Liver (tissue), 9 donors: ENCODE data around the gene GAGE10. TPM values are rescaled to one million over a fixed set of nuclear protein-coding genes. Genes with fewer than 3 reads are reported as not detected.

Source experiments
- DNase-seq: peaks from one replicate; pipeline ENCODE4 v3.0.0-alpha.2; 2017; ENCODE audit warnings: low spot score
- H3K27ac ChIP-seq, 2 donors: one replicate each; pipeline ENCODE4 v1.7.0; 2013; ENCODE audit warnings: inconsistent platforms in 2 of 2, low read length in 2 of 2, control low read depth in 1 of 2, low read depth in 1 of 2, mild to moderate bottlenecking in 1 of 2
- H3K27me3 ChIP-seq, 4 donors: one replicate each; pipeline versions ENCODE4 v1.6.1 to v1.7.0; 2013; ENCODE audit warnings: low read length in 3 of 4, inconsistent platforms in 1 of 4, mild to moderate bottlenecking in 1 of 4, moderate library complexity in 1 of 4; ENCODE audit not compliant: control insufficient read depth in 4 of 4, insufficient read depth in 4 of 4
- H3K36me3 ChIP-seq, 4 donors: one replicate each; pipeline versions ENCODE4 v1.6.1 to v1.7.0; 2013; ENCODE audit warnings: low read length in 3 of 4, mild to moderate bottlenecking in 3 of 4, low read depth in 1 of 4, moderate library complexity in 1 of 4; ENCODE audit not compliant: control insufficient read depth in 4 of 4, insufficient read depth in 3 of 4
- H3K4me1 ChIP-seq, 4 donors: one replicate each; pipeline versions ENCODE4 v1.6.1 to v1.7.0; 2013; ENCODE audit warnings: low read length in 3 of 4, mild to moderate bottlenecking in 3 of 4, moderate library complexity in 1 of 4; ENCODE audit not compliant: control insufficient read depth in 4 of 4, insufficient read depth in 4 of 4
- H3K4me3 ChIP-seq, 3 donors: one replicate each; pipeline versions ENCODE4 v1.6.1 to v1.7.0; 2013; ENCODE audit warnings: low read length in 3 of 3, control low read depth in 1 of 3, low read depth in 1 of 3, mild to moderate bottlenecking in 1 of 3
- H3K9ac ChIP-seq, 2 donors: one replicate each; pipeline ENCODE4 v1.7.0; 2013; ENCODE audit warnings: low read length in 2 of 2, mild to moderate bottlenecking in 2 of 2, moderate library complexity in 2 of 2, control low read depth in 1 of 2, low read depth in 1 of 2
- H3K9me3 ChIP-seq, 4 donors: one replicate each; pipeline versions ENCODE4 v1.6.1 to v1.7.0; 2013; ENCODE audit warnings: low read length in 3 of 4; ENCODE audit not compliant: control insufficient read depth in 4 of 4
- EGR1 ChIP-seq, 2 donors: IDR thresholded peaks; 2 replicates each; pipeline ENCODE4 v1.6.1; 2016 to 2018; ENCODE audit warnings: antibody characterized with exemption in 2 of 2, low read depth in 2 of 2
- FOXA1 ChIP-seq: IDR thresholded peaks from 2 replicates; pipeline ENCODE4 v1.6.1; 2016; ENCODE audit warnings: antibody characterized with exemption
- FOXA2 ChIP-seq: IDR thresholded peaks from 2 replicates; pipeline ENCODE4 v1.6.1; 2016; ENCODE audit warnings: antibody characterized with exemption
- GABPA ChIP-seq, 2 donors: IDR thresholded peaks in 1 of 2; conservative IDR thresholded peaks in 1 of 2; 2 replicates each; pipeline ENCODE4 v1.6.1; 2016; ENCODE audit warnings: antibody characterized with exemption in 2 of 2, mild to moderate bottlenecking in 1 of 2, moderate library complexity in 1 of 2
- HNF4A ChIP-seq, 2 donors: conservative IDR thresholded peaks; 2 replicates each; pipeline ENCODE4 v1.6.1; 2016; ENCODE audit warnings: antibody characterized with exemption in 2 of 2, mild to moderate bottlenecking in 2 of 2
- HNF4G ChIP-seq: IDR thresholded peaks from 2 replicates; pipeline ENCODE4 v1.6.1; 2016; ENCODE audit warnings: antibody characterized with exemption
- NR2F2 ChIP-seq: IDR thresholded peaks from 2 replicates; pipeline ENCODE4 v1.6.1; 2016; ENCODE audit warnings: antibody characterized with exemption
- RAD21 ChIP-seq, 2 donors: IDR thresholded peaks; 2 replicates each; pipeline ENCODE4 v1.6.1; 2016; ENCODE audit warnings: antibody characterized with exemption in 2 of 2, mild to moderate bottlenecking in 2 of 2
- SP1 ChIP-seq: IDR thresholded peaks from 2 replicates; pipeline ENCODE4 v1.6.1; 2018; ENCODE audit warnings: antibody characterized with exemption, mild to moderate bottlenecking
- WGBS: extraction: QIAGEN DNeasy Blood & Tissue Kit; methylation state at CpG from one replicate; pipeline ENCODE4 v1.1.7; 2013; 5-methylcytosine and 5-hydroxymethylcytosine counted together
- polyA plus RNA-seq, 2 donors: library from polyadenylated mRNA; stranded (reverse) in 1 of 2; unstranded in 1 of 2; fragments of 200-250 nt in 1 of 2; fragments of >200 nt in 1 of 2; fragmentation: Nextera tagmentation in 1 of 2; extraction: Ambion mirVana in 1 of 2; gene quantifications; one replicate each; pipeline versions ENCODE4 v1.2.1 to v1.2.3, GENCODE V29; 2013 to 2015
- total RNA-seq, 2 donors: library from RNA; depleted of rRNA; stranded (reverse); fragments of >200 nt; gene quantifications; one replicate each; pipeline ENCODE4 v1.2.3, GENCODE V29; 2014
- TF ChIP-seq, protein P1 (sequence below): IDR thresholded peaks from 2 replicates; pipeline ENCODE4 v1.6.1; 2016; ENCODE audit warnings: antibody characterized with exemption
- TF ChIP-seq, protein P2 (sequence below): fragments of 150-350 bp; IDR thresholded peaks from 2 replicates; pipeline ENCODE4 v1.5.1; 2017; ENCODE audit warnings: improper control_type of control experiment, low read depth, low read length; ENCODE audit not compliant: missing input control
- TF ChIP-seq, protein P3 (sequence below): IDR thresholded peaks from 2 replicates; pipeline ENCODE4 v1.6.1; 2016; ENCODE audit warnings: antibody characterized with exemption
- TF ChIP-seq, protein P4 (sequence below): IDR thresholded peaks from 2 replicates; pipeline ENCODE4 v1.6.1; 2016; ENCODE audit warnings: antibody characterized with exemption, mild to moderate bottlenecking
- TF ChIP-seq, protein P5 (sequence below): IDR thresholded peaks from 2 replicates; pipeline ENCODE4 v1.6.1; 2016; ENCODE audit warnings: antibody characterized with exemption
- donor health status: healthy.
- donor health status: healthy.
- donor health status: healthy.
- donor health status: healthy.
- donor health status: healthy.

The GAGE10 gene
- total and polyA plus RNA-seq, 4 donors = not detected

DNA sequence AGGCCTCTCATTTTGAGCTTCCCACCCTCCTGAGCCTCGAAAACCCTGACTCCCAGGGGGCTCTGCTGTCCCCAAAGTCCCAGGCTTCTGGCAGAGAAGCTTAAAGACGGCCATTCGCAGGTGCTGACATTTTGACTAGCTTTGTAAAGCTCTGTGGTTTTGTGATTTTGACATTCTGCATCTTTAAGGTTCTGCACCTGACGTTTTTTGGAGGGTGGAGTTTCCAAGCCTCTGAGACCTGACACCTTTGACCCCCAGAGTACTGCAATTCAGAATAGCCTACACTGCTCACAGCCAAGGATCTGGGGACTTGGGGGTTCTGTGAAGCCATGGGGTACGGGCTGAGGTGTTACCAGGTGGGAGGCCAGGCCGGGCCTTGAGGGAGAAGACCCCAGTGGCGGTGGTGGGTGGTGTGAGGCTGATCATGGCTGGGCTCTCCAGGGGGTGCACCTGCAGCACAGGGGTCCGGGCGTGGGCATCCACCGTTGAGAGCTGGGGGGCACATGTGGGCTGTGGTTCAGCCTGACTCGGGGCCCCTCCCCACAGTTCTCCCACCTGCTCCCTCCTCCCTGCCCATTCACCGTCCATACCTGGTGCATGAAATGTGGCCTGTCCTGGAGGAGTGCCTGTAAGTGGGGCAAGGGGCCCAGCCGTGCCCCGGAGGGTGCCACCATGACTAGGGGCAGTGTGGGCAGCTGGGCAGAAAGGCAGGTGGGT is 46.2 kb upstream of the GAGE10 start:
- no peak for DNase-seq
- Histone ChIP-seq H3K27me3 (no peaks in the 10 kb centered on the region), H3K9me3 (no peaks in the 10 kb centered on the region), H3K4me1 (peaks cover 3 to 16% (median 5%) of the 10 kb centered on the region in 4 donors), H3K27ac (no peak overlapping the region), H3K36me3 (no peaks in the 10 kb centered on the region), H3K4me3 (no peak overlapping the region), H3K9ac (no peak overlapping the region)
- WGBS = 94% methylated on average over 14 of the region's 14 CpGs
- TF ChIP-seq, protein P1, sequence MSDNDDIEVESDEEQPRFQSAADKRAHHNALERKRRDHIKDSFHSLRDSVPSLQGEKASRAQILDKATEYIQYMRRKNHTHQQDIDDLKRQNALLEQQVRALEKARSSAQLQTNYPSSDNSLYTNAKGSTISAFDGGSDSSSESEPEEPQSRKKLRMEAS = no peak
- no peak for TF ChIP-seq SP1
- no peak for TF ChIP-seq FOXA1
- TF ChIP-seq, protein P2, sequence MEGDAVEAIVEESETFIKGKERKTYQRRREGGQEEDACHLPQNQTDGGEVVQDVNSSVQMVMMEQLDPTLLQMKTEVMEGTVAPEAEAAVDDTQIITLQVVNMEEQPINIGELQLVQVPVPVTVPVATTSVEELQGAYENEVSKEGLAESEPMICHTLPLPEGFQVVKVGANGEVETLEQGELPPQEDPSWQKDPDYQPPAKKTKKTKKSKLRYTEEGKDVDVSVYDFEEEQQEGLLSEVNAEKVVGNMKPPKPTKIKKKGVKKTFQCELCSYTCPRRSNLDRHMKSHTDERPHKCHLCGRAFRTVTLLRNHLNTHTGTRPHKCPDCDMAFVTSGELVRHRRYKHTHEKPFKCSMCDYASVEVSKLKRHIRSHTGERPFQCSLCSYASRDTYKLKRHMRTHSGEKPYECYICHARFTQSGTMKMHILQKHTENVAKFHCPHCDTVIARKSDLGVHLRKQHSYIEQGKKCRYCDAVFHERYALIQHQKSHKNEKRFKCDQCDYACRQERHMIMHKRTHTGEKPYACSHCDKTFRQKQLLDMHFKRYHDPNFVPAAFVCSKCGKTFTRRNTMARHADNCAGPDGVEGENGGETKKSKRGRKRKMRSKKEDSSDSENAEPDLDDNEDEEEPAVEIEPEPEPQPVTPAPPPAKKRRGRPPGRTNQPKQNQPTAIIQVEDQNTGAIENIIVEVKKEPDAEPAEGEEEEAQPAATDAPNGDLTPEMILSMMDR = no peak
- no peak for TF ChIP-seq NR2F2
- TF ChIP-seq EGR1 (IDR thresholded peaks at IDR 0.05; ENCODE audit: low read depth in 2 of 2) = no peak
- TF ChIP-seq GABPA (IDR thresholded peaks at IDR 0.05 in 1 of 2, conservative IDR thresholded peaks at IDR 0.05 in 1 of 2) = no peak
- no peak for TF ChIP-seq RAD21 (IDR thresholded peaks at IDR 0.05)

DNA sequence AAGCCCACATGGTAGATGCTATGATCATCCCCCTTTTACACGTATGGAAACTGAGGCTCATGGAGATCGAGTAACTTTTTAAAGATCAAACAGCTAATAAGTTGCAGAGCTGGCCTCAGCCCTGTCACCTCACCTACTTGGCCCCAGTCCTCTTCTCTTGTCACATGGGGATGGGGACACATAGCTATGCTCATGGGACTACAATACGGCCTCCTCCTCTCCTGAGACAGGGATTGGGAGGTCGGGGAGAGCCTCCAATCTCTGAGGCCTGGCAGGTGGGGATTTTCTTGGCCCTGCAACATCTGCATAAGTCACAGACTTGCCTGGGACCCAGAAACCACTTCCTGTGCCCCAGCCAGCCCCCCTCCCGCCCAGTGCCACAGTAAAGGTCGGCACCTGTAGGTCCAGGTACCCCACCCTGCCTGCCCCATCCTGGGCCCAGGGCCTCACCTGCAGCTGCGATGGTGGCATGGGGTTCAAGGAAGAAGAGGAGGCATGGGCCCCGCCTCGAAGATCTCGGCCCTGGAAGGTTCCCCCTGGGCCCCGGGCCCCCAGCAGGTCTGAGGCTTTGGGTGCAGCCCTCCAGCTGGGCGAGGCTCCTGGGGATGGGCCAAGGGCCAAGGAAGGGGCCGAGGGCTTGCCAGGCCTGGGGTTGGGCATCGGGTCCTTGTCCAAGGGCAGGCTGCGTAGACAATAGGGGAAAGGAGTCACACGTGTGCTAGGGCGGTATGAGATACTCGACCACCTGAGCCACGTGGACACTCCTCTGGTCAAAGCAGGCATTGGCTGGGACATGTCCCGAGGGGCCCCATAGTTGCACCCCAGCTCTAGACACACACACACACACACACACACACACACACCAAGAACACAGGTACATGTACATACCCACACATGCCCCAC is 45.3 kb upstream of the GAGE10 start:
- H3K36me3 ChIP-seq = no peaks in the 10 kb centered on the region
- no peak overlapping the region for H3K4me3 ChIP-seq
- H3K27me3 ChIP-seq = no peaks in the 10 kb centered on the region
- H3K4me1 ChIP-seq = peaks cover 3 to 16% (median 5%) of the 10 kb centered on the region in 4 donors
- no peaks in the 10 kb centered on the region for H3K9me3 ChIP-seq
- H3K27ac ChIP-seq = no peak overlapping the region
- no peak overlapping the region for H3K9ac ChIP-seq
- no peak for DNase-seq
- 76% methylated on average over 20 of the region's 20 CpGs for WGBS
- TF ChIP-seq FOXA2 (no peak), FOXA1 (no peak), HNF4A (conservative IDR thresholded peaks at IDR 0.05) (no peak), SP1 (no peak), RAD21 (IDR thresholded peaks at IDR 0.05) (no peak), EGR1 (IDR thresholded peaks at IDR 0.05; ENCODE audit: low read depth in 2 of 2) (no peak), HNF4G (no peak)
- TF ChIP-seq, protein P1 = no peak
- TF ChIP-seq, protein P3, sequence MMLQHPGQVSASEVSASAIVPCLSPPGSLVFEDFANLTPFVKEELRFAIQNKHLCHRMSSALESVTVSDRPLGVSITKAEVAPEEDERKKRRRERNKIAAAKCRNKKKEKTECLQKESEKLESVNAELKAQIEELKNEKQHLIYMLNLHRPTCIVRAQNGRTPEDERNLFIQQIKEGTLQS = no peak
- TF ChIP-seq, protein P4, sequence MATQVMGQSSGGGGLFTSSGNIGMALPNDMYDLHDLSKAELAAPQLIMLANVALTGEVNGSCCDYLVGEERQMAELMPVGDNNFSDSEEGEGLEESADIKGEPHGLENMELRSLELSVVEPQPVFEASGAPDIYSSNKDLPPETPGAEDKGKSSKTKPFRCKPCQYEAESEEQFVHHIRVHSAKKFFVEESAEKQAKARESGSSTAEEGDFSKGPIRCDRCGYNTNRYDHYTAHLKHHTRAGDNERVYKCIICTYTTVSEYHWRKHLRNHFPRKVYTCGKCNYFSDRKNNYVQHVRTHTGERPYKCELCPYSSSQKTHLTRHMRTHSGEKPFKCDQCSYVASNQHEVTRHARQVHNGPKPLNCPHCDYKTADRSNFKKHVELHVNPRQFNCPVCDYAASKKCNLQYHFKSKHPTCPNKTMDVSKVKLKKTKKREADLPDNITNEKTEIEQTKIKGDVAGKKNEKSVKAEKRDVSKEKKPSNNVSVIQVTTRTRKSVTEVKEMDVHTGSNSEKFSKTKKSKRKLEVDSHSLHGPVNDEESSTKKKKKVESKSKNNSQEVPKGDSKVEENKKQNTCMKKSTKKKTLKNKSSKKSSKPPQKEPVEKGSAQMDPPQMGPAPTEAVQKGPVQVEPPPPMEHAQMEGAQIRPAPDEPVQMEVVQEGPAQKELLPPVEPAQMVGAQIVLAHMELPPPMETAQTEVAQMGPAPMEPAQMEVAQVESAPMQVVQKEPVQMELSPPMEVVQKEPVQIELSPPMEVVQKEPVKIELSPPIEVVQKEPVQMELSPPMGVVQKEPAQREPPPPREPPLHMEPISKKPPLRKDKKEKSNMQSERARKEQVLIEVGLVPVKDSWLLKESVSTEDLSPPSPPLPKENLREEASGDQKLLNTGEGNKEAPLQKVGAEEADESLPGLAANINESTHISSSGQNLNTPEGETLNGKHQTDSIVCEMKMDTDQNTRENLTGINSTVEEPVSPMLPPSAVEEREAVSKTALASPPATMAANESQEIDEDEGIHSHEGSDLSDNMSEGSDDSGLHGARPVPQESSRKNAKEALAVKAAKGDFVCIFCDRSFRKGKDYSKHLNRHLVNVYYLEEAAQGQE = no peak
- TF ChIP-seq, protein P2 = no peak
- TF ChIP-seq, protein P5, sequence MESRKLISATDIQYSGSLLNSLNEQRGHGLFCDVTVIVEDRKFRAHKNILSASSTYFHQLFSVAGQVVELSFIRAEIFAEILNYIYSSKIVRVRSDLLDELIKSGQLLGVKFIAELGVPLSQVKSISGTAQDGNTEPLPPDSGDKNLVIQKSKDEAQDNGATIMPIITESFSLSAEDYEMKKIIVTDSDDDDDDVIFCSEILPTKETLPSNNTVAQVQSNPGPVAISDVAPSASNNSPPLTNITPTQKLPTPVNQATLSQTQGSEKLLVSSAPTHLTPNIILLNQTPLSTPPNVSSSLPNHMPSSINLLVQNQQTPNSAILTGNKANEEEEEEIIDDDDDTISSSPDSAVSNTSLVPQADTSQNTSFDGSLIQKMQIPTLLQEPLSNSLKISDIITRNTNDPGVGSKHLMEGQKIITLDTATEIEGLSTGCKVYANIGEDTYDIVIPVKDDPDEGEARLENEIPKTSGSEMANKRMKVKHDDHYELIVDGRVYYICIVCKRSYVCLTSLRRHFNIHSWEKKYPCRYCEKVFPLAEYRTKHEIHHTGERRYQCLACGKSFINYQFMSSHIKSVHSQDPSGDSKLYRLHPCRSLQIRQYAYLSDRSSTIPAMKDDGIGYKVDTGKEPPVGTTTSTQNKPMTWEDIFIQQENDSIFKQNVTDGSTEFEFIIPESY = no peak
